GM12875 (cell line): ENCODE measurements around the gene SFXN1.
"Not testable (repeated sequence)": the region's sequence is repeated elsewhere in the genome, so short reads cannot be mapped to it uniquely, and the experiment has no call there.

Source experiments
- H3K4me3 ChIP-seq: one replicate; pipeline ENCODE4 v1.5.1; 2011; ENCODE audit warnings: low read depth, low read length, control low read depth
- TF ChIP-seq, protein P1 (sequence below): IDR thresholded peaks from 2 replicates; pipeline ENCODE4 v1.5.1; 2011; ENCODE audit warnings: low read depth, mild to moderate bottlenecking, control low read depth, inconsistent platforms, low read length, moderate library complexity, borderline replicate concordance; ENCODE audit not compliant: insufficient read depth

SFXN1 gene

DNA sequence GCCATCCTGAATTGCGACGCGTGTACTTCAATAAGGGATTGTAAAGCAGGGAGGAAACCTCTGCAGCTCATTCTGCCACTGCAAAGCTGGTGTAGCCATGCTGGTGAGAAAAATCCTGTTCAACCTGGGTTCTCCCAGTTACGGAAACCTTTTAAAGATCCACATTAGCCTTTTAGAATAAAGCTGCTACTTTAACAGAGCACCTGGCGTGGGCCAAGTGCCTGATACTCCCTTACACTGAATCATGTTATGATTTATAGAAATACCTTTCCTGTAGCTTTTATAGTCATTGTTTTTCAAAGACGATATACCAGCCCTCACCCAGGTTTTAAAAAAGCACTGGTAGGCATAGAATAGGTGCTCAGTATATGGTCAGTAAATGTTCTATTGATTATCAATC lies 48.3 kb downstream of the SFXN1 start:
- no peak overlapping the region for H3K4me3 ChIP-seq
- TF ChIP-seq, protein P1, sequence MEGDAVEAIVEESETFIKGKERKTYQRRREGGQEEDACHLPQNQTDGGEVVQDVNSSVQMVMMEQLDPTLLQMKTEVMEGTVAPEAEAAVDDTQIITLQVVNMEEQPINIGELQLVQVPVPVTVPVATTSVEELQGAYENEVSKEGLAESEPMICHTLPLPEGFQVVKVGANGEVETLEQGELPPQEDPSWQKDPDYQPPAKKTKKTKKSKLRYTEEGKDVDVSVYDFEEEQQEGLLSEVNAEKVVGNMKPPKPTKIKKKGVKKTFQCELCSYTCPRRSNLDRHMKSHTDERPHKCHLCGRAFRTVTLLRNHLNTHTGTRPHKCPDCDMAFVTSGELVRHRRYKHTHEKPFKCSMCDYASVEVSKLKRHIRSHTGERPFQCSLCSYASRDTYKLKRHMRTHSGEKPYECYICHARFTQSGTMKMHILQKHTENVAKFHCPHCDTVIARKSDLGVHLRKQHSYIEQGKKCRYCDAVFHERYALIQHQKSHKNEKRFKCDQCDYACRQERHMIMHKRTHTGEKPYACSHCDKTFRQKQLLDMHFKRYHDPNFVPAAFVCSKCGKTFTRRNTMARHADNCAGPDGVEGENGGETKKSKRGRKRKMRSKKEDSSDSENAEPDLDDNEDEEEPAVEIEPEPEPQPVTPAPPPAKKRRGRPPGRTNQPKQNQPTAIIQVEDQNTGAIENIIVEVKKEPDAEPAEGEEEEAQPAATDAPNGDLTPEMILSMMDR = no peak

GRCh38 chr5:175531361-175531760 lies 53.0 kb downstream of the SFXN1 start:
- no peak overlapping the region for H3K4me3 ChIP-seq
- TF ChIP-seq, protein P1 = no peak

- no peak overlapping the region for H3K4me3 ChIP-seq
- TF ChIP-seq, protein P1 = peak; percentile 99
Measured at GRCh38 chr5:175534070-175534932, 55.9 kb downstream of the SFXN1 start.

DNA sequence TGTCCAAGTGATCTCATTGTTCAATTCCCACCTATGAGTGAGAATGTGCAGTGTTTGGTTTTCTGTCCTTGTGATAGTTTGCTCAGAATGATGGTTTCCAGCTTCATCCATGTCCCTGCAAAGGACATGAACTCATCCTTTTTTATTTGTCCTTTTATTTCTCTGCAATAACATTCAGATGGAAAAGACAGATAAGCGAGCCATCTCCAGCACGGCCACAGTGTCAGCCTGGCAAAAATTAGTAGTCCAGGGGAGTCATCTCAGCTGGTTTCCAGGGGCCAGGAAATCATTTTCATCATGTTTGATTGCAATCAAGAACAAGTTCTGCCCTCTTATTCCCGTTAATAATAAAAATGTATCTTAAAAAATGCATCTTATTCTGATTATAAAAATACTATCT lies 57.0 kb downstream of the SFXN1 start:
- H3K4me3 ChIP-seq = not testable (repeated sequence)

GRCh38 chr5:175535796-175536195 lies 57.4 kb downstream of the SFXN1 start:
- TF ChIP-seq, protein P1 = no peak
- H3K4me3 ChIP-seq = no peak overlapping the region

DNA sequence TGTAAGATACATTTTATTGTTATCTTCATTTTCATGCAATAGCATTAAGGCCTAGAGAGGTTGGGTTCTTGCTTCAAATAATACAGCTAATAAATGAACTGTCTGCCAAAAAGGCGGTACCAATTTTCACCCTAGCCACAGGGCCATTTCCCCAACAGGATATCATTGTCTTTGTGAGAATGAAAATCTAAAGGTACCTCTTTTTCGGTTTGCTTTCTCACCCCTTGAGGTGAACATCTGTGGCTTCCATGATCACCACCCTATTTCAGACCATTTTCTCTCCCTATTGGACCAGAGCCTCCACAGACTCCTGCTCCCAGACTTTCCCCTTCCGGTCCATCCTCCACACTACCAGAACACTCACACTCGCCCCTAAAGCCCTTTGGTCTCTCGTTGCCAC lies 60.2 kb downstream of the SFXN1 start:
- TF ChIP-seq, protein P1 = no peak
- H3K4me3 ChIP-seq = no peak overlapping the region

- H3K4me3 ChIP-seq = no peak overlapping the region
- TF ChIP-seq, protein P1 = no peak
Measured at GRCh38 chr5:175539936-175540335, 61.6 kb downstream of the SFXN1 start.
